Effector memory CD4-positive, alpha-beta T cell (primary cell): ENCODE results near the gene CHST3.

ENCODE experiments used
- DNase-seq, 3 donors: peaks; one replicate each; pipeline ENCODE4 v3.0.0-alpha.2; 2020
- H3K27ac ChIP-seq: 2 replicates; pipeline ENCODE4 v1.7.0; 2013; ENCODE audit warnings: mild to moderate bottlenecking, low read length, moderate library complexity; ENCODE audit not compliant: insufficient read depth, poor library complexity, severe bottlenecking
- H3K27me3 ChIP-seq: replicated peaks from 2 replicates; pipeline ENCODE4 v1.7.0; 2013; ENCODE audit warnings: mild to moderate bottlenecking, low read length; ENCODE audit not compliant: insufficient read depth, control insufficient read depth, poor library complexity, severe bottlenecking
- H3K36me3 ChIP-seq: 2 replicates; pipeline ENCODE4 v1.7.0; 2013; ENCODE audit warnings: mild to moderate bottlenecking, low read length, moderate library complexity; ENCODE audit not compliant: control insufficient read depth, insufficient read depth
- H3K4me1 ChIP-seq: 2 replicates; pipeline ENCODE4 v1.7.0; 2013; ENCODE audit warnings: low read length, mild to moderate bottlenecking; ENCODE audit not compliant: control insufficient read depth, insufficient read depth, poor library complexity, severe bottlenecking
- H3K4me3 ChIP-seq: 2 replicates; pipeline ENCODE4 v1.7.0; 2013; ENCODE audit warnings: low read length, low read depth, mild to moderate bottlenecking; ENCODE audit not compliant: insufficient read depth, poor library complexity, severe bottlenecking
- H3K9me3 ChIP-seq: 2 replicates; pipeline ENCODE4 v1.7.0; 2013; ENCODE audit warnings: mild to moderate bottlenecking, low read length, moderate library complexity; ENCODE audit not compliant: control insufficient read depth

CHST3 gene

DNA sequence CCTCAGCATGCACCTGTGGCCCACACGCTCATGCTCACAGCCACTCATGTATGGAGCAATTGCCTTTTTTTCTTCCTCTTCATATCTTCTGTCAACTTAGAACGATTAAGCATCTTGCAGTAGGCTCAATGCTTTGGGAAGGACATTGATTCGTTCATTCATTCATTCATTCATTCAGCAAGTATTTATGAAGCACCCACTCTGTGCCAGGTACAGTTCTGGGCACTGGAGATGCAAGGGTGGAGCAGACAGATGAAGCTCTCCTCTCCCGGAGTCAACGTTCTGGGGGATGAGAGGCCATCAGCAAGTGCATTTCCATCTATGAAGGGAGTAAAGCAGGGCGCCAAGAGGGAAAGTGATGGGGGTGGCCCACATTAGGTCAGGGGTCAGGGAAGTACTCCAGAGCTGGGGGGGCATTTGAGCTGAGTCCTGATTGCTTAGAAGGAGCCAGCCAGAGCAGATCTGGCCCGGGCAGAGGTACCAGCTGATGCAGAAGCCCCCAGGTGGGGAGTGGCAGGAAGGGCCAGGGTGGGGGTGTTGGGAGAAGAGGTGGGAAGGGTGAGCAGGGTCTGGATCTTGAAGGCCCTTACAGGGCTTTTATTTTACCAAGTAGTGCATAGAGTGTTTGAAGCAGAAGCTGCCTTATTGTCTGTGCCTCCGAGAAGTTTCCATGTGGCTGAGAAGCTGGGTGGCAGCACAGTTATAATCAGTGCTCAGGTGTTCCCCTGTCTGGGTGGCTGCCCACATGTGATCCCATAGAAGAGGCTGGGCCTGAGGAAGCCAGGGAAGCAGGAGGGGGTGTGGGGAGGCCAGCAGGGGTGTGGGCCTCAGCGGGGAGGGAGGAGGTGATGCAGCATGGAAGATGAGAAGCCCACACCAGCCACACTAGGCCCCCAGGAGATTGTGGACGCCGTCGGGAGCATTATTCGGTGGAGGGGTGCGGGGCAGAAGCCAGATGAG, 36.2 kb downstream of the CHST3 start:
- no peaks in the 10 kb centered on the region for H3K36me3 ChIP-seq
- no peak for DNase-seq
- no peaks in the 10 kb centered on the region for H3K27me3 ChIP-seq
- no peaks in the 10 kb centered on the region for H3K4me1 ChIP-seq
- no peaks in the 10 kb centered on the region for H3K9me3 ChIP-seq
- H3K4me3 ChIP-seq, result no peak overlapping the region
- H3K27ac ChIP-seq, result no peak overlapping the region

DNA sequence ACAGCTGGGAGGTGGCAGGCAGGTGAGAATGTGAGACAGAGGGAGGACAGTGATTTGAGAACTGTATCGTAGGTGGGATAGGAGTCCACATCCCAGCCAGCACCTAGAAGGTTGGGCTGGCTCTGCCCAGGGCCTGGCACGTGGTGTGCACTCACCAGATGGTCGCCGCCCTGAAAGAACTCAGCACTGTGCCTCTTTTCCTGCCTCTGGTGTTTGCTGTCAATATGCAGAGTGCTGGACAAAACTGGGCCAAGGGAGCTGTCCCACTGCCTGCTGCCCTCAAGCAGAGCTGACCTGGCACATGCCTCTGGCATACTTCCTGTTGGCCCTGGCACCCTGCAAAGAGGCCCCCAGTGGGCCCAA, 36.8 kb downstream of the CHST3 start:
- DNase-seq, result no peak
- H3K4me3 ChIP-seq, result no peak overlapping the region
- H3K4me1 ChIP-seq, result no peaks in the 10 kb centered on the region
- H3K36me3 ChIP-seq, result no peaks in the 10 kb centered on the region
- no peaks in the 10 kb centered on the region for H3K9me3 ChIP-seq
- H3K27me3 ChIP-seq, result no peaks in the 10 kb centered on the region
- H3K27ac ChIP-seq, result no peak overlapping the region

DNA sequence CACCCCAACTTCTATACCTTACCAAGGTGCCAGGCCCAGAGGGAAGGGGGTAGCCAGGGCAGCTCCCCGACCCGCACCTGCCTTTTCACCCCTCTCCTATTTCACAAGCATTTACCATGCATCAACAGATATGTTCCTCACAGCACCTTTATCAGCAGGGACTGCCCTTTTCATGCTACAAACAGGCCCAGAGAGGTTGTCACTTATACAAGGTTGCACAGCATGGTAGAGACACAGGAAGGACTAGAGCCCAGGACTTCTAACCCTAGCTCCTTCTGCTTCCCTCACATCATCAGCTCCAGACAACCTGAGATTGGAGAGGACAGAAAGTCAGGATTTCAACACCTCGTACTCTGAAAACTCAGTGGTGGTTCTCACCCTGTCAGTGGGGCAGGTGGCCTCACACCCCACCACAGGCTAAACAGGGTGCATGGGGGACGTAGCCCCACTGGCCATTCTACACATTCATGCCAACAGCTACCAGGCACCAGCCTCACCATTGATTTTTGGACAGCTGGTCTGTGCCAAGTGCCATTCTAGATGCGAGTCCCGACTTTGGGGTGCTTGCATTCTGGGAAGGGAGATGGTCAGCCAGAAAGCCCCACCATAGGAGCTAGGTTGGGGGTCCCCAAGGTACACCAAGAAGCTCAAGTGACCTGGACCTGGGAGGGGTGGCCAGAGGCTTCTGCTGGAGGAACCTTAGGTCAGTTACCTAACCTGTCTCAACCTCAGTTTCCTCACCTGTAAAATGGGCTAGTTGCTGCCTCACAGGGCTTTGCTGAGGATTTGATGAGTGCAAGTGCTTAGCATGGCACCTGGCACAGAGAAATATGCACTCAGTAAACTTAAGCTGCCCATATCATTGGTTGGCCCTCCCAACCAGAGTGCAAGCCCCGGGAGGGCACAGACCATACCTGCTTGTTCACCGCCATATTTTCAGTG, 38.4 kb downstream of the CHST3 start:
- DNase-seq, result no peak
- H3K36me3 ChIP-seq, result no peaks in the 10 kb centered on the region

GRCh38 chr10:72006026-72006425, 41.8 kb downstream of the CHST3 start:
- Histone ChIP-seq H3K4me1 (no peaks in the 10 kb centered on the region), H3K27ac (no peak overlapping the region), H3K4me3 (no peak overlapping the region), H3K27me3 (no peaks in the 10 kb centered on the region), H3K36me3 (no peaks in the 10 kb centered on the region), H3K9me3 (no peaks in the 10 kb centered on the region)
- no peak for DNase-seq

More for the DNA sequence above, 38.4 kb downstream of the CHST3 start:
- H3K4me1 ChIP-seq, result no peaks in the 10 kb centered on the region
- no peaks in the 10 kb centered on the region for H3K9me3 ChIP-seq
- H3K4me3 ChIP-seq, result no peak overlapping the region
- H3K27me3 ChIP-seq, result no peaks in the 10 kb centered on the region
- H3K27ac ChIP-seq, result no peak overlapping the region

- Histone ChIP-seq H3K4me3 (no peak overlapping the region), H3K36me3 (no peaks in the 10 kb centered on the region), H3K4me1 (no peaks in the 10 kb centered on the region), H3K9me3 (no peaks in the 10 kb centered on the region), H3K27ac (no peak overlapping the region), H3K27me3 (no peaks in the 10 kb centered on the region)
- no peak for DNase-seq
These were observed 43.2 kb downstream of the CHST3 start for GRCh38 chr10:72007246-72007892.

DNA sequence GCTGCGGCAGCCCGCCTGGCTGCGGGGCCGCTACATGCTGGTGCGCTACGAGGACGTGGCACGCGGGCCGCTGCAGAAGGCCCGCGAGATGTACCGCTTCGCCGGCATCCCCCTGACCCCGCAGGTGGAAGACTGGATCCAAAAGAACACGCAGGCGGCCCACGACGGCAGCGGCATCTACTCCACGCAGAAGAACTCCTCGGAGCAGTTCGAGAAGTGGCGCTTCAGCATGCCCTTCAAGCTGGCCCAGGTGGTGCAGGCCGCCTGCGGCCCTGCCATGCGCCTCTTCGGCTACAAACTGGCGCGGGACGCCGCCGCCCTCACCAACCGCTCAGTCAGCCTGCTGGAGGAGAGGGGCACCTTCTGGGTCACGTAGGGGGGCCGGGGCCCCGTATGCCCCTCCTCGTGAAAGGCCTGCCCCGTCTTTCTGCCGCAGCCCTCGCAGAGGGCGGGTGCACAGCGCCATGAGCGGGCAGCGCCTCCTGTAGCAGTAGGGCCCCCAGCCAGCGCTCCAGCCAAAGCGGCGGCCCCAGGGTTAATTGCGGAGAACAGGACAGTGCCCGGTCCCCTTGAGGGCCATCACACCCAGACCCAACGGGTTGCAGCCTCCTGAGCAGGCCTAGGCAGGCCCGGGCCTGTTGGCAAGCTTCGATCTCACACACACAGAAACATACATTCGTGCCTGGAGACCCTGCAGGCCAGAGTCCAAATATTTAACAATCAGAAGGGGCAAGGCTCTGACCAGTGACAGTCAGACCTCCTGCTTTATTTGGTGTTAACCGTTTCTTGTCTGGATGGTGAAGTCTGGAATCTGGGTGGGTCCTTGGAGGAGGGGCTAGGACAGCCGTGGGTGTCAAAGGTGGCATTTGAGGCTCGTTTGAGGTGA, 44.1 kb downstream of the CHST3 start:
- H3K27me3 ChIP-seq, result no peaks in the 10 kb centered on the region

DNA sequence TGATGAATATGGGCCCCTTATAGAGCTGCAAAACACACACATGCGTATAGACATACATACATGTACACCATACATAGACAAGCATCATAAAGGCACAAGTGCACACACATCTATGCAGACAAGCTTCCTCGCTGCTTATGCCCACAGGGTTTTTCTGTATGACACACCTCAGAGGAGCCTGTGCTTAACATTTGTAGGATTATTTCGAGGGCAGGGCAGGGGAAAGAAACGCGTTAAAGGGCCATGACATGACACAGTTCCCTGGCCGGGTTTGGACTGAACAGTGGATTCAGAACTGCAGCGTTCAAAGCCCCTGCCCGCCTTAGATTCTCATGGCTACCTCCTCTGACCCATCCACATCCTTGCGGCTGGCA, 44.8 kb downstream of the CHST3 start:
- Histone ChIP-seq H3K27ac (no peak overlapping the region), H3K36me3 (no peaks in the 10 kb centered on the region), H3K27me3 (no peaks in the 10 kb centered on the region), H3K4me3 (no peak overlapping the region), H3K9me3 (no peaks in the 10 kb centered on the region), H3K4me1 (no peaks in the 10 kb centered on the region)
- DNase-seq, result no peak

More for the DNA sequence above, 44.1 kb downstream of the CHST3 start:
- H3K27ac ChIP-seq, result no peak overlapping the region
- H3K36me3 ChIP-seq, result no peaks in the 10 kb centered on the region
- H3K4me3 ChIP-seq, result no peak overlapping the region
- H3K4me1 ChIP-seq, result no peaks in the 10 kb centered on the region
- no peaks in the 10 kb centered on the region for H3K9me3 ChIP-seq
- DNase-seq, result no peak

DNA sequence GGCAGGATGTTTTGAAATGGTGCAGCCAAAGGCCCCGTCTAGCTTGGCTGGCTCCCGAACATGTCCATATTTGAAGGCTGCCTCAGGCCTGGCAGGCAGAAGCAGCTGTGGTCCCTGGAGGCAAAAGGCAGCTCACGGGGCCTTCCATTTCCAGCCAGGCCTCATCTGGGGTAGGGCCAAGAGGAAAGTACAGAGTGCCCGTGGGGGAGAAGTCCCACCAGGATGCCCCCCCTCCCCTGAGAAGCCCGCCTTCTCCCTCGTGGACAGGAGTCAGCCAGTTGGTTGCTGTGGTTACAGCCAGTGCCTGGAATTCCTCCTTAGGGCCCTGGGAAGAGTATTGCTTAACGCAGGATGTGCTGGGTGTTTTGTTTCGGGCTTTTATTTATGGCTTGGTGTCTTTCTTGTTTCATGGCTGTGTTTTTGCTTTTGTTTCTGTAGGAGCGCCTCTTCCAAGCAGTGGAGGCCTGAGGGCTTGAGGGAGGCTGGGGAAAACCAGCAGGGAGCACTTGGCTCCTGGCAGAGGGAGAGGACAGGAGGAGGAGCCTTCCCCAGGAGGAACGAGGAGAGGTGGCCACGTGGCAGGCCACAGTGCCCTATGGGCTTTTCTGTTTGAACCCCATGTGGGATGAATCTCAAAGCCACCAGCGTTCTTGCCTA, 45.4 kb downstream of the CHST3 start:
- Histone ChIP-seq H3K9me3 (no peaks in the 10 kb centered on the region), H3K27ac (no peak overlapping the region), H3K27me3 (no peaks in the 10 kb centered on the region), H3K36me3 (no peaks in the 10 kb centered on the region), H3K4me3 (no peak overlapping the region), H3K4me1 (no peaks in the 10 kb centered on the region)
- no peak for DNase-seq
